ENCODE data around the gene JUN. TPM values are rescaled to one million over a fixed set of nuclear protein-coding genes. Genes with fewer than 3 reads are reported as not detected.
A peak's percentile ranks its signal among the peaks of the same experiment; 100 is the strongest.

The JUN gene
- total and polyA plus RNA-seq, 2 donors: 51.0 to 74.3 TPM

GRCh38 chr1:58773406-58773840 lies 10.4 kb downstream of the JUN start:
- H3K36me3 ChIP-seq (ENCODE audit: control insufficient read depth in 2 of 2, insufficient read depth in 2 of 2, low read length in 1 of 2): no peaks in the 10 kb centered on the region
- H3K9me3 ChIP-seq (ENCODE audit: control insufficient read depth in 2 of 2, insufficient read depth in 1 of 2, low read length in 1 of 2): no peaks in the 10 kb centered on the region
- WGBS: 2% methylated on average over 3 of the region's 3 CpGs
- H3K27ac ChIP-seq (ENCODE audit: low read depth in 1 of 2, low read length in 1 of 2): peak overlapping the region; percentile 33 to 93
- H3K4me1 ChIP-seq (ENCODE audit: control insufficient read depth in 2 of 2, insufficient read depth in 2 of 2, low read length in 2 of 2): peaks cover 7 to 12% of the 10 kb centered on the region in 2 donors
- no peaks in the 10 kb centered on the region for H3K27me3 ChIP-seq (ENCODE audit: control insufficient read depth in 2 of 2, insufficient read depth in 1 of 2, low read length in 1 of 2)
- DNase-seq (ENCODE audit: low read depth in 6 of 9, low spot score in 9 of 9): peak in 8 of 9 donors; percentile 50 to 90 (median 72)
- H3K4me3 ChIP-seq (ENCODE audit: low read length in 2 of 2): no peak overlapping the region

DNA sequence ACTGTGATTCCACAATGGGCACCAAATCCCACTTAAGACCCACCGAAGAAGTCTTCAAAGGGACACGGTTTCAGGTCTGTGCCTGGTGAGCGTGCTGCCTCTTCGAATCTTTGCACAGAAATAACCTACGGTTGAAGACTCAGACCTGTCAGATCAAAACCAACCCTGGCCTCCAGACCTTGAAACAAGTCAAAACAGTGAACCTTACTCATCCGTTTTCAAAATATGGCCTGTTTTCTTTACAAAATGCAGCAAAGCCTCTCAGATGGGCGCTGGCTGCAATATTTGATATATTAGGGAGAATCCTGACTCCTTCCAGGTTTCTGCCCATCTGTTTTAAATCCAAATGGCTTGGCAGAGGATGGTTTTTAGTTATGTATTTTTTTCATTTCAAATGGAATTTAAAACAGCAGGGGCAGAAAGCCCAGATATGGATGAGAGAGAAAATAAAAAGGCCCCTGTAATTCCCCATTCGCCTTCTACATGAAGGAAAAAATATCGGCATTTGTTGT lies 14.0 kb downstream of the JUN start:
- peaks cover 7 to 12% of the 10 kb centered on the region in 2 donors for H3K4me1 ChIP-seq (ENCODE audit: control insufficient read depth in 2 of 2, insufficient read depth in 2 of 2, low read length in 2 of 2)
- H3K9me3 ChIP-seq (ENCODE audit: control insufficient read depth in 2 of 2, insufficient read depth in 1 of 2, low read length in 1 of 2): no peaks in the 10 kb centered on the region
- H3K4me3 ChIP-seq (ENCODE audit: low read length in 2 of 2): no peak overlapping the region
- no peaks in the 10 kb centered on the region for H3K27me3 ChIP-seq (ENCODE audit: control insufficient read depth in 2 of 2, insufficient read depth in 1 of 2, low read length in 1 of 2)
- DNase-seq (ENCODE audit: low read depth in 6 of 9, low spot score in 9 of 9): no peak
- H3K27ac ChIP-seq (ENCODE audit: low read depth in 1 of 2, low read length in 1 of 2): no peak overlapping the region
- no peaks in the 10 kb centered on the region for H3K36me3 ChIP-seq (ENCODE audit: control insufficient read depth in 2 of 2, insufficient read depth in 2 of 2, low read length in 1 of 2)
- WGBS: 91% methylated on average over 9 of the region's 9 CpGs

DNA sequence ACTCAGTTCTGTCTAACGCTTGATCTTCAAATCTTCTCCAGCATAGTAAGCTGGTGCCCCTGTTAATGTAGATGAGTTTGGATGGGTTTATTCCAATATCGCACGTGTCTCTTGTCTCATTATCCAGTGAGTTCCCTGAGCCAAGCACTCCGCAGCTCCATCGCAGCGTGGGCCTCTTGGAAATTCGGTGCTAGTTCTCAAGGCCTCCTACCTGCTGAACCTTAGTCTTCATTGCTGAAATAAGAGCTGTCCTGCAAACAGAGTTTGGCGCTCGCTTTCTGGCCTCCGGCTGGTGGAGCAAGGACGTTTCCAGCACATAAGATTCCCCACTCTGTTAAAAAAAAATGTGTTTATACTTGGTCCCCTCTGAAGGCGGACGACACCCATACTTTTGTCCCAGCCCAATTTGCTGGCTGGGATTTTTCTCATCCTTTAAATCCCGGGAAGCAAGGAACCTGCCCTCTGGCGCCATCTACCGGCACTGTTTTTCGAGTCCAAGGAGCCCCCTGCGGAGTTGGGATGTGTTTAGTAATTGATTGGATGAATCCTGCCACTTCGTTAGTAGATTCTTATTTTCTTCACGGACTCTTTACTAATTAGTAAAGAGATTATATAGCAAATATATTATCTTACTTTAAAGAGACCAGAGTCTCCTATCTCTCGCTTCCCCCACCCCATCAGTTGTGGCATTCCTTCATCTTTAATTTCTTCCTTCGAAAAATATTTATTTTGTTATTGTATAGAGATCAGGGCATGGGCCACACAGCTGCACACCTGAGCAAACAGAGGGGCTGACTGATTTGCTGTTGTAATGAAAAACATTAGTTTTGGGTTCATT lies 14.7 kb downstream of the JUN start:
- no peak overlapping the region for H3K4me3 ChIP-seq (ENCODE audit: low read length in 2 of 2)
- no peaks in the 10 kb centered on the region for H3K36me3 ChIP-seq (ENCODE audit: control insufficient read depth in 2 of 2, insufficient read depth in 2 of 2, low read length in 1 of 2)
- no peaks in the 10 kb centered on the region for H3K9me3 ChIP-seq (ENCODE audit: control insufficient read depth in 2 of 2, insufficient read depth in 1 of 2, low read length in 1 of 2)
- H3K4me1 ChIP-seq (ENCODE audit: control insufficient read depth in 2 of 2, insufficient read depth in 2 of 2, low read length in 2 of 2): peaks cover 7 to 12% of the 10 kb centered on the region in 2 donors
- no peak overlapping the region for H3K27ac ChIP-seq (ENCODE audit: low read depth in 1 of 2, low read length in 1 of 2)
- peak in 2 of 9 donors; percentile 32 to 52 for DNase-seq (ENCODE audit: low read depth in 6 of 9, low spot score in 9 of 9)
- WGBS: 58% methylated on average over 22 of the region's 22 CpGs
- H3K27me3 ChIP-seq (ENCODE audit: control insufficient read depth in 2 of 2, insufficient read depth in 1 of 2, low read length in 1 of 2): no peaks in the 10 kb centered on the region

GRCh38 chr1:58768191-58768731 lies 15.6 kb downstream of the JUN start:
- H3K4me3 ChIP-seq (ENCODE audit: low read length in 2 of 2): no peak overlapping the region
- H3K27ac ChIP-seq (ENCODE audit: low read depth in 1 of 2, low read length in 1 of 2): no peak overlapping the region
- H3K9me3 ChIP-seq (ENCODE audit: control insufficient read depth in 2 of 2, insufficient read depth in 1 of 2, low read length in 1 of 2): no peaks in the 10 kb centered on the region
- no peaks in the 10 kb centered on the region for H3K27me3 ChIP-seq (ENCODE audit: control insufficient read depth in 2 of 2, insufficient read depth in 1 of 2, low read length in 1 of 2)
- DNase-seq (ENCODE audit: low read depth in 6 of 9, low spot score in 9 of 9): no peak
- 97% methylated on average over 5 of the region's 5 CpGs for WGBS
- H3K36me3 ChIP-seq (ENCODE audit: control insufficient read depth in 2 of 2, insufficient read depth in 2 of 2, low read length in 1 of 2): no peaks in the 10 kb centered on the region
- H3K4me1 ChIP-seq (ENCODE audit: control insufficient read depth in 2 of 2, insufficient read depth in 2 of 2, low read length in 2 of 2): peaks cover 4 to 5% of the 10 kb centered on the region in 2 donors

DNA sequence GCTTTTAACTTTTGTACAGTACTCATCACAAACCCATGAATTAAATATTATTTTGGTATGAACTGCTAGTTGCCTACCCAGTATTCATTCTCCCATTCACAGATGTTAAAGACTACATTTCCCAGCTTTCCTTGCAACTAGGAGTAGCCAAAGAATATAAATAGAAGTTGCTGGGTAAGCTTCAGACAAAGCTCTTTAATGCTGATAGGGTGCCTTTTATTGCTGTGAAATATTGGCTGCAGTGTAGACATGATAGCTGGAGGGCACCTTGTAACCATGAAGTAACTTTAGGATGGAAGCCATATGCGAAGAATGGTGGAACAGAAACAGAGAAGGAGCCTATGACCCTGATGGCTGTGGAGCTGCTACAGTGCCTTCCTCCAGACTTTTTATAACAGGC lies 16.7 kb downstream of the JUN start:
- Histone ChIP-seq H3K9me3 (ENCODE audit: control insufficient read depth in 2 of 2, insufficient read depth in 1 of 2, low read length in 1 of 2) (no peaks in the 10 kb centered on the region), H3K27ac (ENCODE audit: low read depth in 1 of 2, low read length in 1 of 2) (no peak overlapping the region), H3K4me3 (ENCODE audit: low read length in 2 of 2) (no peak overlapping the region), H3K27me3 (ENCODE audit: control insufficient read depth in 2 of 2, insufficient read depth in 1 of 2, low read length in 1 of 2) (no peaks in the 10 kb centered on the region), H3K36me3 (ENCODE audit: control insufficient read depth in 2 of 2, insufficient read depth in 2 of 2, low read length in 1 of 2) (no peaks in the 10 kb centered on the region), H3K4me1 (ENCODE audit: control insufficient read depth in 2 of 2, insufficient read depth in 2 of 2, low read length in 2 of 2) (no peaks in the 10 kb centered on the region)
- DNase-seq (ENCODE audit: low read depth in 6 of 9, low spot score in 9 of 9): no peak
- 100% methylated on average over 1 of the region's 1 CpG for WGBS

- Histone ChIP-seq H3K9me3 (ENCODE audit: control insufficient read depth in 2 of 2, insufficient read depth in 1 of 2, low read length in 1 of 2) (no peaks in the 10 kb centered on the region), H3K4me3 (ENCODE audit: low read length in 2 of 2) (no peak overlapping the region), H3K36me3 (ENCODE audit: control insufficient read depth in 2 of 2, insufficient read depth in 2 of 2, low read length in 1 of 2) (no peaks in the 10 kb centered on the region), H3K27ac (ENCODE audit: low read depth in 1 of 2, low read length in 1 of 2) (no peak overlapping the region), H3K4me1 (ENCODE audit: control insufficient read depth in 2 of 2, insufficient read depth in 2 of 2, low read length in 2 of 2) (no peaks in the 10 kb centered on the region), H3K27me3 (ENCODE audit: control insufficient read depth in 2 of 2, insufficient read depth in 1 of 2, low read length in 1 of 2) (no peaks in the 10 kb centered on the region)
- DNase-seq (ENCODE audit: low read depth in 6 of 9, low spot score in 9 of 9): no peak
- WGBS: 73% methylated on average over 2 of the region's 2 CpGs
Observed at GRCh38 chr1:58765441-58765840, 18.4 kb downstream of the JUN start.

DNA sequence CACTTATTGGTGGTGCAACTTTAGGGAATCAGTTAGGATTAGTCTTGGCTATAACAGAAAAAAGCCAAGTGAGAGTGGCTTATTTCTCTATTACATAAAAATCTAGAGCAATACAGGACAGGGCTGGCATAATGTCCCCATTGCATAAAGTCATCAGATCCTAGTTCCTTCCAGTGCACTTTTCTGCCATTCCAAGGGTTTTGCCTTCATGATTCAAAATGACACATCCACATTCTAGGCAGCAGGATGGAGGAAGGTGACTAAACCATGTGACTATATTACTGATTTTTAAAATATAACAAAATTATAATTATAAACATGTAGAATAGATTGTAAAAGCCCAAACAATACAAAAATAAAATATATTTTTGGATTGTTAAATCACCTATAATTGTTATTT lies 18.8 kb downstream of the JUN start:
- no peak overlapping the region for H3K4me3 ChIP-seq (ENCODE audit: low read length in 2 of 2)
- DNase-seq (ENCODE audit: low read depth in 6 of 9, low spot score in 9 of 9): no peak
- no peaks in the 10 kb centered on the region for H3K9me3 ChIP-seq (ENCODE audit: control insufficient read depth in 2 of 2, insufficient read depth in 1 of 2, low read length in 1 of 2)
- no peaks in the 10 kb centered on the region for H3K4me1 ChIP-seq (ENCODE audit: control insufficient read depth in 2 of 2, insufficient read depth in 2 of 2, low read length in 2 of 2)
- no peaks in the 10 kb centered on the region for H3K36me3 ChIP-seq (ENCODE audit: control insufficient read depth in 2 of 2, insufficient read depth in 2 of 2, low read length in 1 of 2)
- no peak overlapping the region for H3K27ac ChIP-seq (ENCODE audit: low read depth in 1 of 2, low read length in 1 of 2)
- no peaks in the 10 kb centered on the region for H3K27me3 ChIP-seq (ENCODE audit: control insufficient read depth in 2 of 2, insufficient read depth in 1 of 2, low read length in 1 of 2)

- WGBS: 49% methylated on average over 3 of the region's 3 CpGs
- no peak overlapping the region for H3K27ac ChIP-seq (ENCODE audit: low read depth in 1 of 2, low read length in 1 of 2)
Observed at GRCh38 chr1:58764294-58764978, 19.4 kb downstream of the JUN start.

DNA sequence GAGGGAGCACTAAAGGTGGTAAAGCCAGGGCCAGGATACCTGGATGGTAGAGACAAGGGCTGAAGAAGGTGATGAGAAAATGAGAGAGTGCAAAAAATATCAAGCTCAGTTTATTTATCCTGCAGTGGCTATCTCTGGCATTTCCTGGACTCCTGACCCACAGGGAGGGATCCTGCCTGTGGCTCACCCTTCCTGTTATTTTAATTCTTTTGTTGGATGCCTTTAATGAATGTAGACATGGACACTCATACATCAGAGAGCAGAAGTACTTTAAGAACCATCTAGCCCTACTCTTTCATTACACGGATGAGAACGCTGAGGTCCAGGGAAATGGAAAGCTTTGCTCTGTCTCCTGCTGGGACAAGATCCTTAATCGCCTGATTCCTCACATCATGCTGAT lies 20.6 kb downstream of the JUN start:
- Histone ChIP-seq H3K9me3 (ENCODE audit: control insufficient read depth in 2 of 2, insufficient read depth in 1 of 2, low read length in 1 of 2) (no peaks in the 10 kb centered on the region), H3K27me3 (ENCODE audit: control insufficient read depth in 2 of 2, insufficient read depth in 1 of 2, low read length in 1 of 2) (no peaks in the 10 kb centered on the region), H3K4me3 (ENCODE audit: low read length in 2 of 2) (no peak overlapping the region), H3K36me3 (ENCODE audit: control insufficient read depth in 2 of 2, insufficient read depth in 2 of 2, low read length in 1 of 2) (no peaks in the 10 kb centered on the region), H3K27ac (ENCODE audit: low read depth in 1 of 2, low read length in 1 of 2) (no peak overlapping the region), H3K4me1 (ENCODE audit: control insufficient read depth in 2 of 2, insufficient read depth in 2 of 2, low read length in 2 of 2) (no peaks in the 10 kb centered on the region)
- WGBS: 98% methylated on average over 3 of the region's 3 CpGs
- no peak for DNase-seq (ENCODE audit: low read depth in 6 of 9, low spot score in 9 of 9)

More at GRCh38 chr1:58764294-58764978, 19.4 kb downstream of the JUN start:
- DNase-seq (ENCODE audit: low read depth in 6 of 9, low spot score in 9 of 9): no peak
- Histone ChIP-seq H3K9me3 (ENCODE audit: control insufficient read depth in 2 of 2, insufficient read depth in 1 of 2, low read length in 1 of 2) (no peaks in the 10 kb centered on the region), H3K36me3 (ENCODE audit: control insufficient read depth in 2 of 2, insufficient read depth in 2 of 2, low read length in 1 of 2) (no peaks in the 10 kb centered on the region), H3K4me1 (ENCODE audit: control insufficient read depth in 2 of 2, insufficient read depth in 2 of 2, low read length in 2 of 2) (no peaks in the 10 kb centered on the region), H3K4me3 (ENCODE audit: low read length in 2 of 2) (no peak overlapping the region), H3K27me3 (ENCODE audit: control insufficient read depth in 2 of 2, insufficient read depth in 1 of 2, low read length in 1 of 2) (no peaks in the 10 kb centered on the region)

Measured in thymus (tissue), 11 donors.